ENCODE data around the gene PIGU. TPM values are rescaled to one million over a fixed set of nuclear protein-coding genes. Genes with fewer than 3 reads are reported as not detected.

Gene PIGU
- total RNA-seq, 1 donor from 2014 or later, result 45.8 TPM

DNA sequence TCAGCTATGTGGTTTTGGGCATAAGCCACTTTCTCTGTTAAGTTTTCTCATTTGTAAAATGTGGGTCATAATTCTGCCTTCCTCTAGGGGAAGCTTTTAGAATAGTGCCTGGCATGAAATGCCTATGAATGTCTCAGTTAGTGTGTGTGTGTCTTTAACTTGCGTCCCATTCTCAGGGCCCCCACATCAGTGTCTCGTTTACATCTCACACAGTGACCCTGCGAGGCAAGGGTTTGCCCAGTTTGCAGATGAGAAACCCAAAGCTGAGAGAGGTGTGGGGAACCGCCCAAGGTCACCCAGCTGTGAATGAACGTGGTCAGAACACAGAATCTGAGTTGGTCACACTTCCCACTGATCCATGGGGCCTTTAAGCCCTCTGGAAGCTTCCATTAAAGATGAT is 146.6 kb downstream of the PIGU start:
- no peaks in the 10 kb centered on the region for H3K9me3 Mint-ChIP-seq (ENCODE audit: low read depth)
- peaks cover 28% of the 10 kb centered on the region for H3K36me3 Mint-ChIP-seq (ENCODE audit: insufficient read depth)
- TF ChIP-seq, protein P1, sequence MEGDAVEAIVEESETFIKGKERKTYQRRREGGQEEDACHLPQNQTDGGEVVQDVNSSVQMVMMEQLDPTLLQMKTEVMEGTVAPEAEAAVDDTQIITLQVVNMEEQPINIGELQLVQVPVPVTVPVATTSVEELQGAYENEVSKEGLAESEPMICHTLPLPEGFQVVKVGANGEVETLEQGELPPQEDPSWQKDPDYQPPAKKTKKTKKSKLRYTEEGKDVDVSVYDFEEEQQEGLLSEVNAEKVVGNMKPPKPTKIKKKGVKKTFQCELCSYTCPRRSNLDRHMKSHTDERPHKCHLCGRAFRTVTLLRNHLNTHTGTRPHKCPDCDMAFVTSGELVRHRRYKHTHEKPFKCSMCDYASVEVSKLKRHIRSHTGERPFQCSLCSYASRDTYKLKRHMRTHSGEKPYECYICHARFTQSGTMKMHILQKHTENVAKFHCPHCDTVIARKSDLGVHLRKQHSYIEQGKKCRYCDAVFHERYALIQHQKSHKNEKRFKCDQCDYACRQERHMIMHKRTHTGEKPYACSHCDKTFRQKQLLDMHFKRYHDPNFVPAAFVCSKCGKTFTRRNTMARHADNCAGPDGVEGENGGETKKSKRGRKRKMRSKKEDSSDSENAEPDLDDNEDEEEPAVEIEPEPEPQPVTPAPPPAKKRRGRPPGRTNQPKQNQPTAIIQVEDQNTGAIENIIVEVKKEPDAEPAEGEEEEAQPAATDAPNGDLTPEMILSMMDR (IDR thresholded peaks at IDR 0.05; ENCODE audit: unreplicated experiment), result no peak
- no peak for DNase-seq (ENCODE audit: low spot score, unreplicated experiment)
- H3K4me1 Mint-ChIP-seq (ENCODE audit: low read depth), result peaks cover 8% of the 10 kb centered on the region
- no peak overlapping the region for H3K4me3 Mint-ChIP-seq (ENCODE audit: low read depth)
- no peak overlapping the region for H3K27ac Mint-ChIP-seq
- no peaks in the 10 kb centered on the region for H3K27me3 Mint-ChIP-seq

DNA sequence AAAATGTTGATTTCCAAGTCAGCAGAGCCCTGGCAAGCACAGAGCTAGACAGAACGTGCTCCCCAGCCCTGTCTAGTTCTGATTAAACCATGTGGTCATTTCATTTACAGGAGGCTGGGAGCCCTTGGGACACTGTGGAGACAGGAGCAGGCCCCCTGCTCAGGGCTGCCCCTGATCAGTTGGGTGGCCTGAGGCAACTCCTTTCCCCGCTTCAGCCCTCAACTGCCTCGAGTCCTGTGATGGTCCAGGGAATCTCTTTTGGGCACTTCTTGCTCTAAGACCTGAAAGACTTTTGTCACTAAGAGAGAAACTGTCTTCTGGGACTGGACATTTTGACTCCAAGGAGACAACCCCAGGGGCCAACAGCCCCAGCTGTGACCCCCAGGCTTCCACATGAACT is 147.2 kb downstream of the PIGU start:
- H3K4me1 Mint-ChIP-seq (ENCODE audit: low read depth), result peaks cover 10% of the 10 kb centered on the region
- no peak overlapping the region for H3K4me3 Mint-ChIP-seq (ENCODE audit: low read depth)
- peak overlapping the region; percentile 73 for H3K27ac Mint-ChIP-seq
- no peaks in the 10 kb centered on the region for H3K9me3 Mint-ChIP-seq (ENCODE audit: low read depth)
- no peaks in the 10 kb centered on the region for H3K27me3 Mint-ChIP-seq
- DNase-seq (ENCODE audit: low spot score, unreplicated experiment), result no peak
- TF ChIP-seq, protein P1 (IDR thresholded peaks at IDR 0.05; ENCODE audit: unreplicated experiment), result no peak
- H3K36me3 Mint-ChIP-seq (ENCODE audit: insufficient read depth), result peaks cover 25% of the 10 kb centered on the region

DNA sequence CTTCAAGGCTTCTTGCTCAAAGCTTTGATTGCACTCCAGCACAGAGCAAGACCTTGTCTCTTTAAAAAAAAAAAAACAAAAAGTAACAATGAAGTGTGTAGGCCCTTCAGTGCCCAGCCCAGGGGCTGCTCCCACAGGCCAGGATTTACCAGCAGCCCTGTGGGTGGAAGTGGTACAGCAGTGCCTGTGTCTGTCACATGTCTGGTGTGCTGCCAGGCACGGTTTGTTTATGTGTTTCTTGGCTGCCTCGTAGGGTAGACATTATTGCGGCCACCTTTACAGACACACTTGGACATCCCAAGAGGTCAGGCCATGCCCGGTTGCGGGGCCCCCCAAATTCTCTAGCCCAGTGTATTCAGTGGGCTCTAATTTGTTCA is 148.0 kb downstream of the PIGU start:
- H3K27ac Mint-ChIP-seq, result no peak overlapping the region
- no peaks in the 10 kb centered on the region for H3K9me3 Mint-ChIP-seq (ENCODE audit: low read depth)
- peaks cover 19% of the 10 kb centered on the region for H3K36me3 Mint-ChIP-seq (ENCODE audit: insufficient read depth)
- H3K27me3 Mint-ChIP-seq, result no peaks in the 10 kb centered on the region
- H3K4me1 Mint-ChIP-seq (ENCODE audit: low read depth), result peaks cover 10% of the 10 kb centered on the region
- no peak for DNase-seq (ENCODE audit: low spot score, unreplicated experiment)
- TF ChIP-seq, protein P1 (IDR thresholded peaks at IDR 0.05; ENCODE audit: unreplicated experiment), result no peak
- no peak overlapping the region for H3K4me3 Mint-ChIP-seq (ENCODE audit: low read depth)

DNA sequence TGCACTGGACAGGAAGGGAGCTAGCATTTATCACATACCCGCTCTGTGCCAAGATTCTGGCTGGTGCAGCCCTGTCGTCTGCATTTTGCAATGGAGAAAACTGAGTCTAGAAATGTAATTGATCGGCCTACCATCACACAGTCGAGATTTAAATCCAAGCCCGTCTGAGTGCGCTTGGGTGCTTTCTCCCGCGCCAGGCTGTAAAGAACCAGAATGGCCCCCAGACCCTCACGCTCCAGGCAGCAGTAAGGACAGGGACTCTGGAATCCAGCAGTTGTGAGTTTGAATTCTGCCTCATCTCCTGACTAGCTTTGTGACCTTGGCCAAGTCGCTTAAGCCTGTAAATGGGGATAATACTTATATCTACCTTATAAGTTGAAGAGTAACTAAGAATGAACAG is 149.9 kb downstream of the PIGU start:
- Mint-ChIP-seq H3K4me3 (ENCODE audit: low read depth) (no peak overlapping the region), H3K4me1 (ENCODE audit: low read depth) (peaks cover 17% of the 10 kb centered on the region), H3K36me3 (ENCODE audit: insufficient read depth) (peaks cover 23% of the 10 kb centered on the region), H3K9me3 (ENCODE audit: low read depth) (no peaks in the 10 kb centered on the region), H3K27me3 (no peaks in the 10 kb centered on the region), H3K27ac (peak overlapping the region; percentile 46)
- TF ChIP-seq, protein P1 (IDR thresholded peaks at IDR 0.05; ENCODE audit: unreplicated experiment), result no peak
- DNase-seq (ENCODE audit: low spot score, unreplicated experiment), result no peak

DNA sequence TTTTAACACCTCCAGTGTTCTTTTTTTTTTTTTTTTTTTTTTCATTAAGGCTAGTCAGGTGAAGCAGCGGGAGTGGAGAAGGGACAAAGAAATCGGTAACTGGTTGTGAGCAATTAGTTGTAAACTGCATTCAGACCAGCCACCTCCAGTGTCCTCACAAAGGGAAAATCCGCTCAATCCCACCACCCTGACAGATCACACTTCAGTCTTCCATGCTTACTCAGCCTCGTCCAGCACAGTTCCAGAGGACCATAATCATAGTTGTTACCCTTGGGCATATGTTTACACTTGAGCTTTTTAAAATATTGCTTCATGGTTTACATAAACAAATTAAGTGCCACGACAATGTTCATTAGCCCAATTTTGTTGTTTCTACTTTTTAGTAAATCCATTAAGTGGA is 150.4 kb downstream of the PIGU start:
- H3K4me3 Mint-ChIP-seq (ENCODE audit: low read depth), result no peak overlapping the region
- no peaks in the 10 kb centered on the region for H3K27me3 Mint-ChIP-seq
- peaks cover 18% of the 10 kb centered on the region for H3K4me1 Mint-ChIP-seq (ENCODE audit: low read depth)
- TF ChIP-seq, protein P1 (IDR thresholded peaks at IDR 0.05; ENCODE audit: unreplicated experiment), result no peak
- no peak for DNase-seq (ENCODE audit: low spot score, unreplicated experiment)
- no peaks in the 10 kb centered on the region for H3K9me3 Mint-ChIP-seq (ENCODE audit: low read depth)
- H3K27ac Mint-ChIP-seq, result peak overlapping the region; percentile 46
- H3K36me3 Mint-ChIP-seq (ENCODE audit: insufficient read depth), result peaks cover 23% of the 10 kb centered on the region

All from progenitor cell of endocrine pancreas (in vitro differentiated cells).